COLO668 (cell line): ENCODE data around the gene AMMECR1L.
"Not testable (repeated sequence)": the region's sequence is repeated elsewhere in the genome, so short reads cannot be mapped to it uniquely, and the experiment has no call there.

ENCODE experiments used
- DNase-seq: peaks from one replicate; lab custom pipeline; 2025; ENCODE audit not compliant: unreplicated experiment; lab: John Stamatoyannopoulos, UW

Gene AMMECR1L

GRCh38 chr2:127843677-127844076 is 42.1 kb downstream of the AMMECR1L start:
- no peak for DNase-seq

GRCh38 chr2:127841466-127842178 is 44.1 kb downstream of the AMMECR1L start:
- DNase-seq, result no peak

- DNase-seq, result no peak
These were observed 44.9 kb downstream of the AMMECR1L start for GRCh38 chr2:127840893-127841292.

GRCh38 chr2:127834951-127835350 is 50.8 kb downstream of the AMMECR1L start:
- DNase-seq, result no peak

GRCh38 chr2:127829845-127830246 is 55.9 kb downstream of the AMMECR1L start:
- peak; percentile 60 for DNase-seq

GRCh38 chr2:127826708-127827107 is 59.0 kb downstream of the AMMECR1L start:
- not testable (repeated sequence) for DNase-seq

GRCh38 chr2:127826047-127826446 is 59.7 kb downstream of the AMMECR1L start:
- DNase-seq, result no peak

- no peak for DNase-seq
These were observed 65.6 kb downstream of the AMMECR1L start for GRCh38 chr2:127820080-127820668.

GRCh38 chr2:127818794-127819425 is 66.8 kb downstream of the AMMECR1L start:
- DNase-seq, result no peak

GRCh38 chr2:127818241-127818640 is 67.5 kb downstream of the AMMECR1L start:
- DNase-seq, result no peak

- no peak for DNase-seq
These were observed 71.1 kb downstream of the AMMECR1L start for GRCh38 chr2:127814677-127815076.

GRCh38 chr2:127812441-127812840 is 73.3 kb downstream of the AMMECR1L start:
- DNase-seq, result not testable (repeated sequence)
